Islet of Langerhans (tissue), 1 donor: Measurements from ENCODE around the gene SLITRK1.

ENCODE experiments used
- FAIRE-seq: peaks from one replicate; lab custom pipeline; 2011; peaks lifted over from hg19 to GRCh38; lab: Jason Lieb, UNC

Gene SLITRK1, protein sequence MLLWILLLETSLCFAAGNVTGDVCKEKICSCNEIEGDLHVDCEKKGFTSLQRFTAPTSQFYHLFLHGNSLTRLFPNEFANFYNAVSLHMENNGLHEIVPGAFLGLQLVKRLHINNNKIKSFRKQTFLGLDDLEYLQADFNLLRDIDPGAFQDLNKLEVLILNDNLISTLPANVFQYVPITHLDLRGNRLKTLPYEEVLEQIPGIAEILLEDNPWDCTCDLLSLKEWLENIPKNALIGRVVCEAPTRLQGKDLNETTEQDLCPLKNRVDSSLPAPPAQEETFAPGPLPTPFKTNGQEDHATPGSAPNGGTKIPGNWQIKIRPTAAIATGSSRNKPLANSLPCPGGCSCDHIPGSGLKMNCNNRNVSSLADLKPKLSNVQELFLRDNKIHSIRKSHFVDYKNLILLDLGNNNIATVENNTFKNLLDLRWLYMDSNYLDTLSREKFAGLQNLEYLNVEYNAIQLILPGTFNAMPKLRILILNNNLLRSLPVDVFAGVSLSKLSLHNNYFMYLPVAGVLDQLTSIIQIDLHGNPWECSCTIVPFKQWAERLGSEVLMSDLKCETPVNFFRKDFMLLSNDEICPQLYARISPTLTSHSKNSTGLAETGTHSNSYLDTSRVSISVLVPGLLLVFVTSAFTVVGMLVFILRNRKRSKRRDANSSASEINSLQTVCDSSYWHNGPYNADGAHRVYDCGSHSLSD

DNA sequence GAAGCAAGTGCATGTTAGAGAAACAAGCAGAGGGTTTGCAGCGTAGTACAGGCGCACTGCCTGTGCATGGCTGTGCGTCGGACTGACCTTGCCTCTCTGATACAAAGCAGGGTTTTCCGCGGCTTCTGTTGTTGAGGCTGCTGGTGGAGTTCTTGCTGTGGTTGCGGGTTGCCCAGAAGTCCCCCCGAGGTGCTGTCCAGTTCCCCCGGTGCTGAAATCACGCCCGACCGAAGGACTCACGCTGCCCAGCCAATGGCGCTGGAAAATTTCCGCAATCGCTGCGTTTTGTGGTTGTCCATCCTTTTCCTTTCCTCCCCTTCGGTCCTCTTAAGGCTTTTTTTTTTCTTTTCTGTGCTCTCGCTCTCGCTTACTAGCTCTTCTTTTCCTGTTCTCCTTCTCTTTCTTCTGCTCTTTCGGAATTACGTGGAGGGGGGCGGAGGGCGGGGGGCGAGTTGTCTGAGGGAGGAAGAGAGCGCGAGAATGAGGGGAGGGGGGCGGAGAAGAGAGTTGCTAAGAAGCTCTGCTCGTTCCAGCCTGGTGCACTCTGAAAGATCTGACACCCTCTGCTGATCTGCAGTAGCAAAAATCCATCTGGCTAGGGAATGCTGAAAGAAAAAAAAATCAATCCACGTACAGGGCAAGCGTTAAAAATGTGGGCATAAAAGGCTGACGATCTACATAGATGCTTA lies at the start of gene SLITRK1:
Gene SLITRK1, minus strand, starts transcription at position 558 of the 689 bp plus-strand sequence. CDS start 967 bp downstream, outside the sequence.
- FAIRE-seq: no peak

DNA sequence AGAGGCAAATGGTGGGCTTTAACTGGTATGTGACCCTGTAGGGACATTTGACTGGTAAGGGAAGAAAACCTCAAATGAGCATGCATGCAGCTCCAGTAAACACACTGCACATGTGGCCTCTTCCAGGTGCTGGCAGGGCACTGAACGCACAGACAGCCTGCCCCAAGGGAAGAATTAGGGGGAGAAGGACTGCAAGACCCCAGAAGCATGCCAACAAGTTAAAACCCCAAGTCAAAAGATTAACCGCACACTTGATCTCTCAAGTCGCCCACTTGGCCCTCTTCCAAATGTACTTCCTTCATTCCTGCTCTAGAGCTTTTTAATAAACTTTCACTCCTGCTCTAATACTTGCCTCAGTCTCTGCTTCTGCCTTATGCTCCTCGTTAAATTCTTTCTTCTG lies 46.9 kb upstream of the SLITRK1 start:
- no peak for FAIRE-seq

DNA sequence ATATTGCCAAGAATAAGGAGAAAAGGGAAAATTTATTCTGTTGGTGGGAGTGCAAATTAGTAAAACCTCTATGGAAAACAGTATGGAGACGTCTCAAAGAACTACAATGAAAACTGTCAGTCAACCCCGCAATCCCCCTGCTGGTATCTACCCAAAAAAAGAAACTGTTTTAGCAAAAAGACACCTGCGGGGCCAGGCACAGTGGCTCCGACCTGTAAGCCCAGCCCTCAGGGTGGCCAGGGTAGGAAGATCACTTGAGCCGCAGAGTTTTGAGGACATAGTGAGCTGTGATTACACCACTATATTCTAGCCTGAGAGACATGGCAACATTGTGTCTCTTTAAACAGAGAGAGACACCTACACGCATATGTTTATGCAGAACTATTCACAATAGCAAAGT lies 37.5 kb upstream of the SLITRK1 start:
- no peak for FAIRE-seq

DNA sequence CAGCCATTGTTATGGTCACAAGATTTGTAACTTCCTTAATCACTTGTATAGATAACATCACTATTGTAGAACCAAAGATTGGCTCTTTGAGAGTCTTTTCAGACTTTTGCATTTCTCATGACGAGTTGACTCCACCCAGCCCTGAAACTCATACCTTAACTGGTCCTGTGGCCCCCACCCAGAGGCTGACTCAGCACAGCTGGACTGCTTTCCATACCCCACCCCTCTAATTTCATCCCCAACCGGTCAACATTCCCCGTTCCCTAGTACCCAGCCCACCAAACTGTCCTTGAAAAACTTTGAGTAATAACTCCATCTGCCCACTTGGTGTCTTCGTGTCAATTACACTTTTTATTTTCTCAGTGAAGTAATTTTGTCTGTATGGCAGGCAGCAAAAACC lies 32.1 kb upstream of the SLITRK1 start:
- FAIRE-seq: no peak

DNA sequence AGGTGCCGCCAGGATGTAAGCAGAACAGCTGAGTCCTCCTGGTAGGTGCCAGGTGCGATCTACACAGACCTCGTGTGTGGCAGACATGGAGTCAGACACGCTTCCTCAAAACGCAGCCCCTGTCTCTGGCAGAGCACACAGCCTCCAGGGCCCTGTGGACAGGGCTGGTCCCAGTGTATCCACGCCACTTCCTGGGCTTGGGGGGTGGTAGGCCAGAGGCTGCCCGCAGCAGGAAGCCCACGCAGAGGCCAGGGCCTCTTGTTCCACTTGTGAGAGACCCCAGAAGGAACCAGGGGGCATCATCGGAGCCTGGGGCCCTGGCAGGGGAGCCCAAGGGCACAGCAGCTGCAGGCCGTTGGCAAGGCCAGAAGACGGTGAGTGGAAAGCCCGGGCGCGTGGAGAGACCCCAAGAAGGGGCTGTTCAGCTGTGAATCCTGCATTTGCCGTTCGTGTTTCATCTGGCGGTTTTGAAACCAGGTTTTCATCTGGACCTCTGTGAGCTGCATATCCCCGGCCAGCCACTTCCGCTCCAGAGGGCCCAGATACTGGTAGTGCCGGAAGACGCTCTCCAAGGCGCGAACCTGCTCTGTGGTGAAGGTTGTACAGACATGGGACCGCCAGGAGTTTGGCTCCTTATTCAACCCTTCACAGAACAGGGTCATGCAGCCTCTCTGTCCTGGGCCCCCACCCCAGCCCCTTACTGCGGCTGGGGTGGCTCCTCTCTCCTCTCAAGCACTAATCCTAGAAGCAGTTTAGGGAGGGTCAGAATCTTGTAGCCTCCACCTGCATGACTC lies 25.1 kb upstream of the SLITRK1 start:
- FAIRE-seq: no peak

DNA sequence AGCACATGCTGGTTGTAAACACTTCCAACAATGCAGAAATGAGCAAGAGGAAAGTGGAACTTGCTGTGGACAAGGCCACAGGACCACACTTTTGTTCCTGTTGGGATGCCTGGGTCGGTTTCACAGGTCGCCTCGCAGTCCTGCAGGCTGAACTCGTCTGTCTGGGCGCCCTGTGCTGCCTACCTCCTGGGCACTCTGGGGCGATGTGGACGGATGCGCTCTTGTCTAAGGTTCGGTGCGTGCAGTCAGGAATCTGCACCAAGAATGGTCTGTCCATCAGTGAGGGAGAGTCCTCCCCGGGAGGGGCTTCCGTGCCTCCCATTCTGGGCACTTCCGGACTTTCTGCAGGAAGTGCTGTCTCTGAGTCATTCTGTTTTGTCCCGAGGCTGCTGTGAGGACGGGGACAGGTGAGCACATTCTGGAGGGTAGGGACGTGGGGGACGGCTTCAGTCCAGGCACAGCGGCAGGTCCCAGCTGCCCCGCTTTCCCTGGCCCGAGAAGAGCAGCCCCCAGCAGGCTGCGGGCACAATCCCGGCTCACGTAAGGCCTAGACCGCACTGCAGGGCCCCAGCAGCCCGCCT lies 24.1 kb upstream of the SLITRK1 start:
- no peak for FAIRE-seq

GRCh38 chr13:83905641-83906040 lies 23.4 kb upstream of the SLITRK1 start:
- no peak for FAIRE-seq

DNA sequence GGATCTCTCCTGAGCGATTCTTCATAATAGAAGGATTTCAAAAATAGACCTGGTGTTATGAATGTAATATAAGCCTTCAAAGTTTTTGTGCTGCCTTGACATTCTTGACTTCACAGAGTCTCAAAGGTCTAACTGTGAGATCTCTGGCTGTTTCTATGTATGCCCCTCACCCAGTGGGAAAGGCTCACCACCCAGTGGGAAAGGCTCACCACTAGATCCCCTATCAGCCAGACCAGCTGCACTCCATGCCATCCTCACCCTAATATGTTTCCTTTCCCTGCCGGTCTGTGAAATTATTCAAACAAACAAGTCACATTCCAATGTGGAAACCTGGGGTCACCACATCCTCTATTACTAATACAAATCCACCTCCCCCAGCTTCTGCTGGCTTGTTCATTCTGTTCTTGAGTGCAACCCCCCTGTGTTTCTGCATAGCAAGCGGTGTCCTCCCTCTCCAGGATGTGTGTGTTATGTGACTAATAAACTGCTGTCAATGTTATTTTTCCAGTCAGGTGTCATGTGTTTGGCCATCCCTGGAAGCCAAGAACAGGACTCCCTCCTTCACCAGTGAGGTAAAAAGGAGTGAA lies 13.8 kb upstream of the SLITRK1 start:
- FAIRE-seq: no peak

GRCh38 chr13:83890358-83890757 lies 8.1 kb upstream of the SLITRK1 start:
- FAIRE-seq: no peak

DNA sequence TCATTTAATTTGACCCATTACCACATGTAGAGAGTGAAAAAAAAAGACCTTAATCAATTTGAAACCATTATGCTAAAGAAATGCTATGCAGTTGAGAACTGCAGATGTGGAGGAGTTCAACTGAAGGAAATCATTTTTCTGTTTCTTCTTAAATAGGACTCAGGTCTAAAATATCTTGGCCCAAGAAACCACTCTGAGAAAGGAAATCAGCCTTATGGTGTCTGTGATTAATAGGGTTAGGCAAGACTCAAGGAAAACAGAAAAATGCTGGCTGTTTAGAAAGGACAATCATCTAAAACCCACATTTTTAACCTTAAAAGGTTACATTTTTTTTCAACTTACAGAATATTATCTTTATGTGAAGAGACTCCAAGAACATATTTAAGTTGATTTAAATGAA lies 1.9 kb upstream of the SLITRK1 start:
- no peak for FAIRE-seq

GRCh38 chr13:83883061-83883523 lies 818 bp upstream of the SLITRK1 start:
- FAIRE-seq: no peak

DNA sequence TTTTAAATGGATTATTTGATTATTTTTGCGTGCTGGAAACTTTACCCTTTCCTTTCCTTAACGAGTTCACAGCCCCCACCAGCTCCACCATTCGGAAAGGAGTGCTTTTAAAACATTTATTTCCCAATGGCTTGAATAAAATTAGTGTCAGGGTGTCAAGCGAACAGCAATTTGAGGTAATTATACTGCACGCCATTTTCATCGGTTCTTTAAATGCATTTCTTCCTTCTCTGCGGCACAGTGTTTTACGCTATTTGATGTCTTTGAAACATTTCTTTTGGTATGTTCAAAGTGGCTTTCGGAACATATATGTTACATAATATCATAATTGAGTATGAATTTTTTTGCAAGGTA lies 309 bp upstream of the SLITRK1 start:
- FAIRE-seq: no peak

GRCh38 chr13:83881140-83881684 lies 1.1 kb downstream of the SLITRK1 start:
- FAIRE-seq: no peak

DNA sequence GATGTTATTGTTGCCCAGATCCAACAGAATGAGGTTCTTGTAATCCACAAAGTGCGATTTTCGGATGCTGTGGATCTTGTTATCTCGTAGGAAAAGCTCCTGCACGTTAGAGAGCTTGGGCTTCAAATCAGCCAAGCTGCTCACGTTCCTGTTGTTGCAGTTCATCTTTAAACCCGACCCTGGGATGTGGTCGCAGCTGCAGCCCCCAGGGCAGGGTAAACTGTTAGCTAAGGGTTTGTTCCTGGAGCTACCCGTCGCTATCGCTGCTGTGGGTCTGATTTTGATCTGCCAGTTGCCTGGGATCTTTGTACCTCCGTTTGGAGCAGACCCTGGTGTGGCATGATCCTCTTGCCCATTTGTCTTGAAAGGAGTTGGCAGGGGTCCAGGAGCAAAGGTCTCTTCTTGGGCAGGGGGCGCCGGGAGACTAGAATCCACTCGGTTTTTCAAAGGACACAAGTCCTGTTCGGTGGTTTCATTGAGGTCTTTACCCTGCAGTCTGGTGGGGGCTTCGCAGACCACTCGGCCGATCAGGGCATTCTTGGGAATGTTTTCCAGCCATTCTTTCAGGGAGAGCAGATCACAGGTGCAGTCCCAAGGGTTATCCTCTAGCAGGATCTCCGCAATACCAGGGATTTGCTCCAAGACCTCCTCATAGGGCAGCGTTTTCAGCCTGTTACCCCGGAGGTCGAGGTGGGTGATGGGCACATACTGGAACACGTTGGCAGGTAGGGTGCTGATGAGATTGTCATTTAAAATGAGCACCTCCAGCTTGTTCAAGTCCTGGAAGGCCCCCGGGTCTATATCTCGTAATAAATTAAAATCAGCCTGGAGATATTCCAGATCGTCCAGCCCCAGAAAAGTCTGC lies 1.8 kb downstream of the SLITRK1 start:
- no peak for FAIRE-seq

GRCh38 chr13:83879431-83880171 lies 2.7 kb downstream of the SLITRK1 start:
- FAIRE-seq: no peak

DNA sequence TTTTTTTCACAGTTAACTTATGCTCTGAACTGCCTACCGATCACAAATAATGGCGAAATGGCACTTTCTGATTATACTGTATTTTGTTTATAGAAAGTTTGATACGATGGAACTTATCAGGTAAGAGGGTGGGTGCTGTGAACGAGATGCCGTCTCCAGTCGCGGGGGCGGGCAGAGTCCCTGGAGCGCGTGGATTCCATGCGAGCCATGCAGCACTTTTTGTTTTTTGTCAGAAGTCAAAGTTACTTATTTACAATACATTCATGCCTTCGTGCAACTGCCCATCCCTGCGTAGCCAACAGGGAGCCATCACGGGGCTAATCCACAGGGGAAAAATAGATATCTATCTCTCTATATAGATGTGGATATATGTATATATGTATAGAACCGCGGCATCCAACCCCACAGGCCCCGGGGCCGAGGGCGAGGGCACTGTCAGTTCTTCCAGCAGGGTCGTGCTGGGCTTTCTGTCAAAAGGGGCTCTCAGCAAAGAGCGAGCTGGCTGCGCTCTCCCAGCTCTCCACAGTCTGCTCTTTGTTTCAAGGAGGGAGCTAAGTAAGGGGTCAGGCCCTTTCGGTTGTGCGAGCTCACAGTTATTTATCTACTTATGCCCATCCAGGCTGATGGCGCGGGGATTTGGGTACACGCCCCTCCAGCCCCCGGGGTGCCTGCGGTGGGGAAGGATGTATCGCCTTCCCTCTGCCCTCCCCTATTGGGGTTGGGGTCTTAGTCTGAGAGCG lies 3.4 kb downstream of the SLITRK1 start:
- FAIRE-seq: no peak

DNA sequence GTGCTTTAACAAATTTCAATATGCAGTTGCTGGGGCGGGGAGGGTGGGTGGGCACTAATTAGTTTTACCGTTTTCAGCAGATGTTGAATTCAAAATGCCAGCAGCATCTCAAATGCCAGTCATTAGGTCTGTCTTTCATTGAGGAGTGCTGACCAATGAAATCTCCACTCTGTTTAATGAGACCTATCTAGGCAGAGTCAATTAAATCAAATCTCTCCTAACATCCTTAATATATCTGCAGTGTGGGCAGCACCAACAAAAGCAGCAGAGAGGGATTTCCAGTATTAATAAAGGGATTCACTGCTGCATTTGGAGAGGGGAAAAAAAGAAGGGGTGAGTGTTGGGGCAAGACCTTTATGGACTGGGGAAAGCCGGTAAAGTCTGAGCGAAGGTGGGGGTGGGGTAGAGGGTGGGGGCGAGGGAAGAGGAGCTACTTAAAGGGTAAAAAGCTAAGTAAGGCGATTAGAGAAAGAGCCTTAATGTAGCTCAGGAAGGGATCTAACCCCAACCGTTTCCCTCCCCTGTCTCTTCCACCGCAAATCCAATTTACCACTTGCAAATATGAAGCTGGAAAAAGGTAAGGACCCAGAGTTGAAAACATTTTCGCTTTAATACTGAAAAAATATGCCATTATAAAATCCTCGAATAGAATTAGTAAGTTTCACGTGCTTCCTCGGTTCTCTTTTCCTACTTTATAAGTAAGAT lies 4.5 kb downstream of the SLITRK1 start:
- FAIRE-seq: no peak

GRCh38 chr13:83876546-83876945 lies 5.7 kb downstream of the SLITRK1 start:
- FAIRE-seq: no peak
